Mesenchymal stem cell (in vitro differentiated cells and primary cell): ENCODE measurements around the gene FCHO2.
A peak's percentile ranks its signal among the peaks of the same experiment; 100 is the strongest.

Source experiments
- DNase-seq: peaks from one replicate; pipeline ENCODE4 v3.0.0-alpha.2; 2013
- H2AFZ ChIP-seq: one replicate; pipeline ENCODE4 v1.6.1; 2013; ENCODE audit warnings: low read depth, mild to moderate bottlenecking, control low read depth, inconsistent platforms, low read length, moderate library complexity
- H2AK5ac ChIP-seq: 2 replicates; pipeline ENCODE4 v1.6.1; 2013; ENCODE audit warnings: low read length, moderate library complexity, mild to moderate bottlenecking, inconsistent platforms; ENCODE audit not compliant: severe bottlenecking
- H2BK120ac ChIP-seq: one replicate; pipeline ENCODE4 v1.6.1; 2013; ENCODE audit warnings: low read depth, mild to moderate bottlenecking, inconsistent platforms, low read length, moderate library complexity
- H2BK12ac ChIP-seq, 2 experiments: one replicate each; pipeline ENCODE4 v1.6.1; 2013; ENCODE audit warnings: inconsistent platforms in 2 of 2, low read length in 2 of 2, mild to moderate bottlenecking in 2 of 2, moderate library complexity in 2 of 2, control low read depth in 1 of 2
- H2BK15ac ChIP-seq: one replicate; pipeline ENCODE4 v1.6.1; 2013; ENCODE audit warnings: mild to moderate bottlenecking, low read depth, inconsistent platforms; ENCODE audit not compliant: poor library complexity, severe bottlenecking
- H2BK5ac ChIP-seq: 2 replicates; pipeline ENCODE4 v1.6.1; 2013; ENCODE audit warnings: low read depth, mild to moderate bottlenecking, low read length, control low read depth, inconsistent platforms; ENCODE audit not compliant: poor library complexity, severe bottlenecking
- H3K14ac ChIP-seq, 2 experiments: one replicate each; pipeline ENCODE4 v1.6.1; 2013; ENCODE audit warnings: inconsistent platforms in 2 of 2, low read length in 2 of 2, control low read depth in 1 of 2, mild to moderate bottlenecking in 1 of 2, moderate library complexity in 1 of 2
- H3K18ac ChIP-seq, 2 experiments: one replicate each; pipeline ENCODE4 v1.6.1; 2013; ENCODE audit warnings: inconsistent platforms in 2 of 2, low read length in 2 of 2, control low read depth in 1 of 2, low read depth in 1 of 2, mild to moderate bottlenecking in 1 of 2
- H3K23ac ChIP-seq, 2 experiments: one replicate each; pipeline ENCODE4 v1.6.1; 2013; ENCODE audit warnings: inconsistent platforms in 2 of 2, low read length in 2 of 2, mild to moderate bottlenecking in 2 of 2, moderate library complexity in 2 of 2, control low read depth in 1 of 2
- H3K27ac ChIP-seq: 2 replicates; pipeline ENCODE4 v1.5.1; 2013; ENCODE audit warnings: mild to moderate bottlenecking, moderate library complexity, low read length, control low read depth, inconsistent platforms; ENCODE audit not compliant: poor library complexity, severe bottlenecking
- H3K27me3 ChIP-seq, 2 experiments: 2 replicates each; pipeline versions ENCODE4 v1.6.1 to v1.7.0; 2013; ENCODE audit warnings: low read length in 2 of 2, mild to moderate bottlenecking in 2 of 2, moderate library complexity in 2 of 2, control low read depth in 1 of 2, inconsistent platforms in 1 of 2; ENCODE audit not compliant: control insufficient read depth in 1 of 2, insufficient read depth in 1 of 2
- H3K36me3 ChIP-seq, 2 experiments: 2 replicates each; pipeline versions ENCODE4 v1.6.1 to v1.7.0; 2013; ENCODE audit warnings: low read length in 2 of 2, control low read depth in 1 of 2, inconsistent platforms in 1 of 2, low read depth in 1 of 2, mild to moderate bottlenecking in 1 of 2; ENCODE audit not compliant: insufficient read depth in 2 of 2, control insufficient read depth in 1 of 2
- H3K4ac ChIP-seq, 2 experiments: one replicate each; pipeline ENCODE4 v1.6.1; 2013; ENCODE audit warnings: inconsistent platforms in 2 of 2, low read length in 2 of 2, mild to moderate bottlenecking in 2 of 2, moderate library complexity in 2 of 2, control low read depth in 1 of 2, low read depth in 1 of 2
- H3K4me1 ChIP-seq: 2 replicates; pipeline ENCODE4 v1.6.1; 2013; ENCODE audit warnings: low read depth, low read length, control low read depth; ENCODE audit not compliant: control insufficient read depth, insufficient read depth
- H3K4me2 ChIP-seq: 2 replicates; pipeline ENCODE4 v1.6.1; 2013; ENCODE audit warnings: low read length, mild to moderate bottlenecking, inconsistent platforms; ENCODE audit not compliant: poor library complexity, severe bottlenecking
- H3K4me3 ChIP-seq, 2 experiments: 2 replicates each; pipeline versions ENCODE4 v1.5.1 to v1.7.0; 2013; ENCODE audit warnings: low read length in 2 of 2, mild to moderate bottlenecking in 2 of 2, control low read depth in 1 of 2, low read depth in 1 of 2; ENCODE audit not compliant: insufficient read depth in 1 of 2
- H3K79me1 ChIP-seq: replicated peaks from 2 replicates; pipeline ENCODE4 v1.6.1; 2013; ENCODE audit warnings: mild to moderate bottlenecking, control low read depth, low read length, inconsistent platforms; ENCODE audit not compliant: poor library complexity, severe bottlenecking
- H3K9ac ChIP-seq: 2 replicates; pipeline ENCODE4 v1.7.0; 2013; ENCODE audit warnings: mild to moderate bottlenecking, low read length, moderate library complexity
- H3K9me3 ChIP-seq: 2 replicates; pipeline ENCODE4 v1.7.0; 2013; ENCODE audit warnings: mild to moderate bottlenecking, low read length; ENCODE audit not compliant: control insufficient read depth
- H4K8ac ChIP-seq: one replicate; pipeline ENCODE4 v1.6.1; 2013; ENCODE audit warnings: inconsistent platforms, mild to moderate bottlenecking, low read length, moderate library complexity
- H4K91ac ChIP-seq: one replicate; pipeline ENCODE4 v1.6.1; 2013; ENCODE audit warnings: mild to moderate bottlenecking, low read length, inconsistent platforms
- WGBS: methylation state at CpG from one replicate; pipeline ENCODE4 v1.1.7; 2013; ENCODE audit warnings: mixed read lengths; 5-methylcytosine and 5-hydroxymethylcytosine counted together

Gene FCHO2

GRCh38 chr5:73137563-73138530 is 182.0 kb downstream of the FCHO2 start:
- H2BK12ac ChIP-seq = no peak overlapping the region
- no peak overlapping the region for H3K4ac ChIP-seq
- no peaks in the 10 kb centered on the region for H3K36me3 ChIP-seq
- H3K4me2 ChIP-seq = no peak overlapping the region
- H3K4me3 ChIP-seq = no peak overlapping the region
- no peak overlapping the region for H3K14ac ChIP-seq
- no peak overlapping the region for H2BK5ac ChIP-seq
- peaks cover 0 to 7% of the 10 kb centered on the region in 2 experiments for H3K27me3 ChIP-seq
- H4K8ac ChIP-seq = no peak overlapping the region
- H2BK15ac ChIP-seq = no peak overlapping the region
- H3K9me3 ChIP-seq = no peaks in the 10 kb centered on the region
- H3K79me1 ChIP-seq = peaks cover 2% of the 10 kb centered on the region
- H3K4me1 ChIP-seq = peaks cover 32% of the 10 kb centered on the region
- no peak overlapping the region for H3K27ac ChIP-seq
- 98% methylated on average over 9 of the region's 10 CpGs for WGBS
- H3K18ac ChIP-seq = no peak overlapping the region
- H3K9ac ChIP-seq = no peak overlapping the region
- H2AK5ac ChIP-seq = peak overlapping the region; percentile 96
- H2AFZ ChIP-seq = no peak overlapping the region
- no peak overlapping the region for H3K23ac ChIP-seq
- H2BK120ac ChIP-seq = no peak overlapping the region
- DNase-seq = no peak
- no peak overlapping the region for H4K91ac ChIP-seq

GRCh38 chr5:73139485-73139884 is 183.6 kb downstream of the FCHO2 start:
- Histone ChIP-seq H3K4me3 (no peak overlapping the region), H2BK5ac (no peak overlapping the region), H4K91ac (no peak overlapping the region), H2AK5ac (peak overlapping the region; percentile 67), H3K27ac (no peak overlapping the region), H2AFZ (no peak overlapping the region), H3K36me3 (no peaks in the 10 kb centered on the region), H3K4me1 (peaks cover 30% of the 10 kb centered on the region), H3K4me2 (no peak overlapping the region), H3K27me3 (peaks cover 0 to 7% of the 10 kb centered on the region in 2 experiments), H3K18ac (no peak overlapping the region), H3K14ac (no peak overlapping the region), H2BK12ac (no peak overlapping the region), H3K9ac (no peak overlapping the region), H2BK120ac (no peak overlapping the region), H4K8ac (no peak overlapping the region), H3K4ac (no peak overlapping the region), H3K79me1 (peaks cover 2% of the 10 kb centered on the region), H2BK15ac (no peak overlapping the region), H3K23ac (no peak overlapping the region), H3K9me3 (no peaks in the 10 kb centered on the region)
- WGBS = 81% methylated on average over 2 of the region's 3 CpGs
- DNase-seq = no peak
